A673 (cell line): ENCODE measurements around the gene SLC29A3. TPM values are rescaled to one million over a fixed set of nuclear protein-coding genes. Genes with fewer than 3 reads are reported as not detected.

Experiments used
- BruUV-seq: library from RNA; stranded (reverse); fragments of 400-500 nt; replicated peaks from 2 replicates; lab custom pipeline; 2021; lab: Mats Ljungman, UMichigan
- CTCF ChIA-PET: fragments of 300-600 bp; sonication (Branson Sonifier 250); formaldehyde crosslinking; loops from one replicate; lab custom pipeline; 2022; ENCODE audit warnings: antibody characterized with exemption; lab: Charles Lee
- POLR2A ChIA-PET: fragments of 300-600 bp; sonication (Branson Sonifier 250); formaldehyde crosslinking; loops from one replicate; lab custom pipeline; 2022; ENCODE audit warnings: antibody characterized with exemption; ENCODE audit not compliant: low non-redundant PET; lab: Charles Lee
- DNase-seq: peaks from one replicate; pipeline ENCODE4 v3.0.0-alpha.2; 2015; ENCODE audit warnings: low spot score
- H3K27ac ChIP-seq: fragments of 200-600 bp; sonication (generic); 2 replicates; pipeline ENCODE4 v1.5.1; 2016; ENCODE audit warnings: mixed run types, low read depth, mild to moderate bottlenecking, mixed read lengths, antibody characterized with exemption, low read length; ENCODE audit not compliant: poor library complexity, severe bottlenecking
- H3K27me3 ChIP-seq: fragments of 200-600 bp; sonication (generic); replicated peaks from 2 replicates; pipeline ENCODE4 v1.6.1; 2017; ENCODE audit warnings: mixed run types, low read depth, mild to moderate bottlenecking, mixed read lengths, antibody characterized with exemption, low read length; ENCODE audit not compliant: insufficient read depth, poor library complexity
- H3K36me3 ChIP-seq: fragments of 200-600 bp; sonication (generic); 2 replicates; pipeline ENCODE4 v1.6.1; 2016; ENCODE audit warnings: mixed run types, mild to moderate bottlenecking, mixed read lengths, antibody characterized with exemption, low read length; ENCODE audit not compliant: insufficient read depth, poor library complexity, severe bottlenecking
- H3K4me1 ChIP-seq: fragments of 200-600 bp; sonication (generic); 2 replicates; pipeline ENCODE4 v1.6.1; 2017; ENCODE audit warnings: mixed run types, mild to moderate bottlenecking, mixed read lengths, antibody characterized with exemption, low read length; ENCODE audit not compliant: insufficient read depth, poor library complexity, severe bottlenecking
- H3K4me3 ChIP-seq: fragments of 200-600 bp; sonication (generic); 2 replicates; pipeline ENCODE4 v1.5.1; 2016; ENCODE audit warnings: low read depth, mixed run types, mild to moderate bottlenecking, mixed read lengths, low read length; ENCODE audit not compliant: poor library complexity, severe bottlenecking
- H3K9me3 ChIP-seq: fragments of 200-600 bp; sonication (generic); 2 replicates; pipeline ENCODE4 v1.6.1; 2016; ENCODE audit warnings: mixed run types, low read depth, mild to moderate bottlenecking, mixed read lengths, antibody characterized with exemption, low read length; ENCODE audit not compliant: poor library complexity, severe bottlenecking
- CTCF ChIP-seq: fragments of 300-800, 200-600 bp; sonication (generic); conservative IDR thresholded peaks from 2 replicates; pipeline ENCODE4 v1.5.1; 2017; ENCODE audit warnings: low read depth, mild to moderate bottlenecking, antibody characterized with exemption, low read length, moderate library complexity, mixed read lengths
- EZH2 ChIP-seq: fragments of 200-600 bp; sonication (generic); IDR thresholded peaks from 2 replicates; pipeline ENCODE4 v1.6.1; 2017; ENCODE audit warnings: borderline replicate concordance, low read depth, mild to moderate bottlenecking, mixed read lengths, antibody characterized with exemption, low read length; ENCODE audit not compliant: poor library complexity, severe bottlenecking
- intact Hi-C: fragments of 100-400 bp; cut with micrococcal nuclease; formaldehyde crosslinking; loops from one replicate; pipeline ENCODE4 v1.10.0; 2022; ENCODE audit not compliant: unreplicated experiment
- total RNA-seq: library from RNA; stranded (reverse); gene quantifications from 2 replicates; pipeline ENCODE4 v1.2.3, GENCODE V29; 2021

Gene SLC29A3
- total RNA-seq, 1 experiment from 2014 or later = 6.1 TPM

- Histone ChIP-seq H3K27ac (no peak overlapping the region), H3K4me3 (no peak overlapping the region), H3K27me3 (no peaks in the 10 kb centered on the region), H3K4me1 (peaks cover 5% of the 10 kb centered on the region), H3K36me3 (no peaks in the 10 kb centered on the region), H3K9me3 (no peaks in the 10 kb centered on the region)
- CTCF ChIA-PET = interaction anchor here (1.0 kb wide), 1 partner anchor 53 kb away, joined by 4 read pairs; no protein-coding TSS in a partner anchor
- TF ChIP-seq CTCF = no peak
- TF ChIP-seq EZH2 = no peak
- POLR2A ChIA-PET = no interaction called here
- DNase-seq = peak; percentile 58
- no TSS peak for BruUV-seq
- intact Hi-C loops = no loop called here
These were observed 4.3 kb downstream of the SLC29A3 start for GRCh38 chr10:71323407-71323806.

GRCh38 chr10:71324743-71325142 is 5.7 kb downstream of the SLC29A3 start:
- BruUV-seq = no TSS peak
- TF ChIP-seq EZH2 (no peak), CTCF (no peak)
- peaks cover 3% of the 10 kb centered on the region for H3K4me1 ChIP-seq
- H3K27ac ChIP-seq = no peak overlapping the region
- no peak overlapping the region for H3K4me3 ChIP-seq
- no peaks in the 10 kb centered on the region for H3K27me3 ChIP-seq
- CTCF ChIA-PET = no interaction called here
- no peaks in the 10 kb centered on the region for H3K9me3 ChIP-seq
- H3K36me3 ChIP-seq = no peaks in the 10 kb centered on the region
- DNase-seq = no peak
- POLR2A ChIA-PET = no interaction called here
- intact Hi-C loops = no loop called here

DNA sequence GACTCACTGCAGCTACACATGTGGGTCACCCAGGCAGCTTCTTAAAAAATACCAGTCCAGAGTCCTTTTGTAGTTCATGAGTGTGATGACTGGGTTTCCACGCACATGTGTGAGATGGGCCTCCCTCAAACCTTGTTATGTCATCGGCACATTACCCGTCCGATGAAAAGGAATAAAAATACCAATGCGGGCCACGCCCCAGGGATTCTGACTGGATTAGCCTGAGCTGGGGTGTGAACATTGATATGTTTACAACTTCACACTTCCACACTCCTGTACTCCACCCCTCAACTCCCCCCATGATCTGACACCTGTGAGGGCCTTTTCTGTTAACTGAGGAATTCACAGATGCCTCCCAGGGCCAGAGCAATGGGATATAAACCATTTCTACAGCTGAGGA is 6.2 kb downstream of the SLC29A3 start:
- intact Hi-C loops = no loop called here
- H3K4me1 ChIP-seq = no peaks in the 10 kb centered on the region
- ChIA-PET CTCF (no interaction called here), POLR2A (no interaction called here)
- no peaks in the 10 kb centered on the region for H3K9me3 ChIP-seq
- DNase-seq = no peak
- no peak overlapping the region for H3K27ac ChIP-seq
- TF ChIP-seq CTCF (no peak), EZH2 (no peak)
- no peak overlapping the region for H3K4me3 ChIP-seq
- H3K27me3 ChIP-seq = no peaks in the 10 kb centered on the region
- BruUV-seq = no TSS peak
- H3K36me3 ChIP-seq = no peaks in the 10 kb centered on the region
